Activated gamma-delta T cell treated with Interleukin-2 at 50 U/mL for 16 hours (primary cell): ENCODE data around the gene USP30.
A peak's percentile ranks its signal among the peaks of the same experiment; 100 is the strongest.

ENCODE experiments used
- DNase-seq: peaks from one replicate; pipeline ENCODE4 v3.0.0-alpha.2; 2020

The USP30 gene

GRCh38 chr12:109098183-109098604, 45.8 kb downstream of the USP30 start:
- DNase-seq = no peak

GRCh38 chr12:109098651-109099050, 46.3 kb downstream of the USP30 start:
- DNase-seq = no peak

GRCh38 chr12:109099431-109100020, 47.1 kb downstream of the USP30 start:
- no peak for DNase-seq

GRCh38 chr12:109100741-109101140, 48.4 kb downstream of the USP30 start:
- DNase-seq = no peak

- DNase-seq = no peak
Observed at GRCh38 chr12:109102491-109102890, 50.1 kb downstream of the USP30 start.

- no peak for DNase-seq
Observed at GRCh38 chr12:109105176-109105575, 52.8 kb downstream of the USP30 start.

- DNase-seq = no peak
Observed at GRCh38 chr12:109109746-109110350, 57.5 kb downstream of the USP30 start.

GRCh38 chr12:109110988-109111495, 58.7 kb downstream of the USP30 start:
- peak; percentile 42 for DNase-seq

- no peak for DNase-seq
Observed at GRCh38 chr12:109112720-109113465, 60.5 kb downstream of the USP30 start.

GRCh38 chr12:109113661-109114321, 61.4 kb downstream of the USP30 start:
- DNase-seq = no peak

GRCh38 chr12:109114644-109115043, 62.3 kb downstream of the USP30 start:
- DNase-seq = no peak

GRCh38 chr12:109115404-109115757, 63.0 kb downstream of the USP30 start:
- no peak for DNase-seq

- DNase-seq = no peak
Observed at GRCh38 chr12:109115758-109116610, 63.6 kb downstream of the USP30 start, which contains the start of gene ACACB. Gene ACACB (plus strand): TSS chr12:109116587. CDS start chr12:109139406, 22,819 bp downstream.

- DNase-seq = no peak
Observed at GRCh38 chr12:109116611-109116949, 64.2 kb downstream of the USP30 start.

GRCh38 chr12:109120095-109120494, 67.7 kb downstream of the USP30 start:
- no peak for DNase-seq

- no peak for DNase-seq
Observed at GRCh38 chr12:109120557-109120956, 68.2 kb downstream of the USP30 start.

GRCh38 chr12:109121346-109121880, 69.0 kb downstream of the USP30 start:
- no peak for DNase-seq

GRCh38 chr12:109124878-109125648, 72.7 kb downstream of the USP30 start:
- no peak for DNase-seq

- no peak for DNase-seq
Observed at GRCh38 chr12:109125791-109126190, 73.4 kb downstream of the USP30 start.

- no peak for DNase-seq
Observed at GRCh38 chr12:109126784-109127183, 74.4 kb downstream of the USP30 start.

GRCh38 chr12:109127533-109128242, 75.3 kb downstream of the USP30 start:
- no peak for DNase-seq
